Hypothalamus (tissue), 51 donors: Measurements from ENCODE around the gene ZNF280C.

Experiments used
- DNase-seq, 51 donors: peaks; one replicate each; lab custom pipeline; 2025; lab: John Stamatoyannopoulos, UW

The ZNF280C gene

GRCh38 chrX:130179170-130179569 is 89.5 kb downstream of the ZNF280C start:
- peak in 1 of 51 donors; percentile 36 for DNase-seq

GRCh38 chrX:130176942-130177341 is 91.8 kb downstream of the ZNF280C start:
- no peak for DNase-seq

GRCh38 chrX:130176354-130176776 is 92.3 kb downstream of the ZNF280C start:
- DNase-seq: no peak

GRCh38 chrX:130174937-130175336 is 93.8 kb downstream of the ZNF280C start:
- no peak for DNase-seq

- DNase-seq: peak in 6 of 51 donors; percentile 0 to 14 (median 4)
Observed at GRCh38 chrX:130174045-130174704, 94.5 kb downstream of the ZNF280C start.

GRCh38 chrX:130173190-130173895 is 95.4 kb downstream of the ZNF280C start:
- peak in 27 of 51 donors; percentile 1 to 41 (median 16) for DNase-seq

- peak in 6 of 51 donors; percentile 1 to 34 (median 22) for DNase-seq
Observed at GRCh38 chrX:130172127-130172845, 96.4 kb downstream of the ZNF280C start.

- peak; percentile 1 to 85 (median 44) for DNase-seq
Observed at GRCh38 chrX:130171446-130172126, 97.1 kb downstream of the ZNF280C start, which contains the start of gene RAB33A. TSS of gene RAB33A (plus strand) at chrX:130171962. CDS start at chrX:130172063, 101 bp downstream.

GRCh38 chrX:130170752-130171445 is 97.8 kb downstream of the ZNF280C start:
- peak; percentile 14 to 93 (median 75) for DNase-seq

- DNase-seq: no peak
Observed at GRCh38 chrX:130167040-130167439, 101.7 kb downstream of the ZNF280C start.

GRCh38 chrX:130166503-130166777 is 102.3 kb downstream of the ZNF280C start:
- no peak for DNase-seq

- DNase-seq: peak; percentile 30 to 95 (median 77)
Observed at GRCh38 chrX:130165703-130166502, 102.8 kb downstream of the ZNF280C start, which contains the start of gene AIFM1. TSS of gene AIFM1 (minus strand) at chrX:130165841. CDS start at chrX:130165656, 185 bp downstream.

- DNase-seq: peak in 10 of 51 donors; percentile 8 to 69 (median 46)
Observed at GRCh38 chrX:130165181-130165702, 103.5 kb downstream of the ZNF280C start.

- no peak for DNase-seq
Observed at GRCh38 chrX:130163398-130163797, 105.3 kb downstream of the ZNF280C start.

GRCh38 chrX:130162094-130162735 is 106.5 kb downstream of the ZNF280C start:
- no peak for DNase-seq

- no peak for DNase-seq
Observed at GRCh38 chrX:130159776-130160175, 108.9 kb downstream of the ZNF280C start.

- DNase-seq: peak in 1 of 51 donors; percentile 6
Observed at GRCh38 chrX:130158311-130158710, 110.4 kb downstream of the ZNF280C start.

GRCh38 chrX:130155564-130155963 is 113.1 kb downstream of the ZNF280C start:
- DNase-seq: no peak
